Mesothelial cell of epicardium (in vitro differentiated cells): ENCODE measurements around the gene CLEC4G. TPM values are rescaled to one million over a fixed set of nuclear protein-coding genes. Genes with fewer than 3 reads are reported as not detected.

Source experiments
- DNase-seq, 2 experiments: peaks; one replicate each; pipeline ENCODE4 v3.0.0; 2021; ENCODE audit warnings: low spot score in 2 of 2; ENCODE audit not compliant: unreplicated experiment in 2 of 2
- H3K27ac Mint-ChIP-seq: 2 replicates; pipeline ENCODE4 v1.8.0; 2021; ENCODE audit warnings: mixed read lengths
- H3K27me3 Mint-ChIP-seq: 2 replicates; pipeline ENCODE4 v1.8.0; 2021; ENCODE audit warnings: low read depth, mixed read lengths
- H3K36me3 Mint-ChIP-seq: 2 replicates; pipeline ENCODE4 v1.8.0; 2021; ENCODE audit warnings: mixed read lengths
- H3K4me1 Mint-ChIP-seq: 2 replicates; pipeline ENCODE4 v1.8.0; 2021; ENCODE audit warnings: mixed read lengths
- H3K4me3 Mint-ChIP-seq: 2 replicates; pipeline ENCODE4 v1.8.0; 2021; ENCODE audit warnings: mild to moderate bottlenecking, moderate library complexity, mixed read lengths
- H3K9me3 Mint-ChIP-seq: 2 replicates; pipeline ENCODE4 v1.8.0; 2021; ENCODE audit warnings: mixed read lengths
- CTCF ChIP-seq: fragments of 200-600 bp; sonication (generic); IDR thresholded peaks from one replicate; pipeline ENCODE4 v1.5.0; 2021; ENCODE audit warnings: antibody characterized with exemption; ENCODE audit not compliant: unreplicated experiment
- total RNA-seq: library from RNA; stranded (reverse); gene quantifications from 3 replicates; pipeline ENCODE4 v1.2.1, GENCODE V29; 2021

Gene CLEC4G
- total RNA-seq, 1 donor from 2014 or later = not detected

DNA sequence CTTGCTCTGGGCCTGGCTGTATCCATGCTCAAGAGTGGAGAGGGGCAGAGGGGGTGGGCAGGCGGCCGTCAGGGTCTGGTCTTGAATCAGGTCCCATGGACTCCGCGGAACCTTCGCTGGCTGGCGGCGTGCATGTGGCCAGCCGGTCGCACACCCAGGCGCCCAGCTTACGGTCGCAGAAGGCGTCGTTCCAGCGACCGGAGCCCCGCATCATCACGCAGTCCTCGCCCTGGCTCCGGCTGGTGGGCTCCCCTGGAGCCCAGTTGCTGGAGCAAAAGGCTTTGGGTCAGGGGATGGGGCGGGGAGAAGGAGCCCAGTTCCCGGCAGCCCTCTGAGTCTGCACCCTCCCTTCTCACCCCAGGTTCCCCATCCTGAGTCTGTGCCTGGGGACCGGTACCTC is 42.7 kb downstream of the CLEC4G start:
- H3K36me3 Mint-ChIP-seq = peaks cover 5% of the 10 kb centered on the region

DNA sequence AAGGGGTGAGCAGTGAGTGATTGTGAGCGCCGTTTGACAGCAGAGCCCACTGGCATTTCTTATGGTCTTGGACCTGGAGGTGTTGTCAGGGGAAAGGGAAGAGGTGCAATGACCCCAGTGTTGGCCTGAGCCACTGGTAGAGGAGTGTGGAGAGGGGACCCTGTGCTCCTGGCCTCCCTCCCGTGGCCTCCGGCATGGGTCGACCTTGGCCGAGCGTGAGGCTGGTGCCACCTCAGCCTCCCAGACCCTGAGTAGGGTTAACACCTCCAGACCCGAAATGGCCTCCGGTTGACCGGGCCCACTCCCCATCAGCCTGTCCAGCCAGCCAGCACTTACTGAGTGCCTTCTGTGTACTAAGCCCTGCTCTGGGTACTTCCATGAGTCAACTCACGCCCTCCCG is 44.7 kb downstream of the CLEC4G start:
- no peak overlapping the region for H3K27ac Mint-ChIP-seq
- peaks cover 13% of the 10 kb centered on the region for H3K36me3 Mint-ChIP-seq
- no peaks in the 10 kb centered on the region for H3K9me3 Mint-ChIP-seq
- no peak for DNase-seq
- no peaks in the 10 kb centered on the region for H3K27me3 Mint-ChIP-seq
- no peak for TF ChIP-seq CTCF
- no peak overlapping the region for H3K4me3 Mint-ChIP-seq
- peaks cover 11% of the 10 kb centered on the region for H3K4me1 Mint-ChIP-seq

More for the DNA sequence above, 42.7 kb downstream of the CLEC4G start:
- H3K4me3 Mint-ChIP-seq = no peak overlapping the region
- H3K4me1 Mint-ChIP-seq = peaks cover 11% of the 10 kb centered on the region
- no peak overlapping the region for H3K27ac Mint-ChIP-seq
- no peak for TF ChIP-seq CTCF
- H3K9me3 Mint-ChIP-seq = no peaks in the 10 kb centered on the region
- DNase-seq = no peak
- H3K27me3 Mint-ChIP-seq = no peaks in the 10 kb centered on the region

DNA sequence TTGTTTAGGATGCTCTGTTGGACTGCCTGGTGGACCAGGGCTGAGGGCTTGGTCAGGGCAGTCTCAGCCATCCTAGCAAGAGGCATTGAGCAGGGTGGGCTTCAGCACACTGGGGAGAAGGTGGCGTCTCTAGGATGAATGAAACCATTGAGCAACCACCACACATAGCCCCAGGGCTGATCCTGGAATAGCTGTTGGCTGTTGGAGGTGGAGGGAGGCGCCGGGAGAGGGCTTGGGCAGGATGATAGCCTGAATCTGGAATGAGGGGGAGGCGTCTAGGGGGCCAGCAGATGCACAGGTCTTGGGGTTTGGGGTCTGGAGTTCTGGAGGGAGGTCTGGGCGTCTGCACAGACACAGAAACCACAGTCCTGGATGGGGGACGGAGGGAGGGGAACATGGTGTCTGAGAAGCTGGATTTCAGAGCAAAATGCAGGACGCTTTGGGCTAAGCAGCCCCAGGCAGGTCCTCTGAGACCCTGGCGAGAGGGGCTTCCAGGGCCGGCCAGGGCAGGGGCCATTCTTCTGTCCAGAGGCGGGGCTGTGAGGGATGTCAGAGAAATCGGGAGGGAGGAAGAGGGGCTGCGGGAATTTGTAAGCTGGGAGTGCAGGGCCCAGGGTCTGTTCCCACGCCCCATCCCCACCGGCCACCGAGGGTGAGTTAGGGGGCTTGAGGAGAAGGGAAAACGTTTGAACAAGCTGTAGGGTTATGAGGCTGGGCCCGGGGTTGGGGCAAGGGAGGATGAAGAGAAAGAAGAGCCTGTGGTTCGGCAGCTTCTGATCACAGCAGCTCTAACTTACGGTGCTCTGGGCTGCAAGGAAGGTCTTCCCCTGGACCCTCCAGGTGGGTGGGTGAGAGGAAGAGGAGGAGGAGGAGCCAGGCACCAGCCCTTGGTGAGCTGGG is 46.1 kb downstream of the CLEC4G start:
- H3K9me3 Mint-ChIP-seq = no peaks in the 10 kb centered on the region
- no peak overlapping the region for H3K4me3 Mint-ChIP-seq
- H3K27me3 Mint-ChIP-seq = no peaks in the 10 kb centered on the region
- TF ChIP-seq CTCF = no peak
- peak overlapping the region; percentile 4 for H3K27ac Mint-ChIP-seq
- DNase-seq = no peak
- peaks cover 14% of the 10 kb centered on the region for H3K4me1 Mint-ChIP-seq
- H3K36me3 Mint-ChIP-seq = peaks cover 13% of the 10 kb centered on the region

DNA sequence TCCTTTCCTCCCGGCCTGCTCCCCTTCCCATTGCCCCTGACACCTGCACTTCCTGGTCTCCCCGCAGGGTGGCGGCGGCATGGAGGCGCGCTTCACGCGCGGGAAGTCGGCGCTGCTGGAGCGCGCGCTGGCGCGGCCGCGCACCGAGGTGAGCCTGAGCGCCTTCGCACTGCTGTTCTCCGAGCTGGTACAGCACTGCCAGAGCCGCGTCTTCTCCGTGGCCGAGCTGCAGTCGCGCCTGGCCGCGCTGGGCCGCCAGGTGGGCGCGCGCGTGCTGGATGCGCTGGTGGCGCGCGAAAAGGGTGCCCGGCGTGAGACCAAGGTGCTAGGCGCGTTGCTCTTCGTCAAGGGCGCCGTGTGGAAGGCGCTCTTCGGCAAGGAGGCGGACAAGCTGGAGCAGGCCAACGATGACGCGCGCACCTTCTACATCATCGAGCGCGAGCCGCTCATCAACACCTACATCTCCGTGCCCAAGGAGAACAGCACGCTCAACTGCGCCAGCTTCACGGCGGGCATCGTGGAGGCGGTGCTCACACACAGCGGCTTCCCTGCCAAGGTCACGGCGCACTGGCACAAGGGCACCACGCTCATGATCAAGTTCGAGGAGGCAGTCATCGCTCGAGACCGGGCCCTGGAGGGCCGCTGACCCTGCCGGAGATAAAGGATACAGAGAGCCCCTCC is 49.6 kb downstream of the CLEC4G start:
- Mint-ChIP-seq H3K27ac (no peak overlapping the region), H3K36me3 (peaks cover 13% of the 10 kb centered on the region), H3K4me1 (peaks cover 17% of the 10 kb centered on the region), H3K9me3 (no peaks in the 10 kb centered on the region), H3K4me3 (peak overlapping the region; percentile 84), H3K27me3 (peaks cover 18% of the 10 kb centered on the region)
- no peak for DNase-seq
- TF ChIP-seq CTCF = no peak

- peaks cover 25% of the 10 kb centered on the region for H3K27me3 Mint-ChIP-seq
- TF ChIP-seq CTCF = no peak
- H3K27ac Mint-ChIP-seq = peak overlapping the region; percentile 87
- DNase-seq = peak in 1 of 2 experiments; percentile 63
- H3K4me3 Mint-ChIP-seq = peak overlapping the region; percentile 84
- peaks cover 17% of the 10 kb centered on the region for H3K4me1 Mint-ChIP-seq
- peaks cover 13% of the 10 kb centered on the region for H3K36me3 Mint-ChIP-seq
- no peaks in the 10 kb centered on the region for H3K9me3 Mint-ChIP-seq
These were observed 50.4 kb downstream of the CLEC4G start for GRCh38 chr19:7681340-7682174.
